Glomerular endothelial cell (primary cell): ENCODE data around the gene CXCR1. TPM values are rescaled to one million over a fixed set of nuclear protein-coding genes. Genes with fewer than 3 reads are reported as not detected.
"Not testable (repeated sequence)": the region's sequence is repeated elsewhere in the genome, so short reads cannot be mapped to it uniquely, and the experiment has no call there.

ENCODE experiments used
- DNase-seq: peaks from one replicate; pipeline ENCODE4 v3.0.0-alpha.2; 2011; ENCODE audit warnings: low read depth, low spot score; ENCODE audit errors: extremely low read depth
- total RNA-seq: library from RNA; depleted of rRNA; stranded (reverse); fragments of >200 nt; gene quantifications from 2 replicates; pipeline ENCODE4 v1.2.3, GENCODE V29; 2015

CXCR1 gene
- total RNA-seq, 1 donor from 2014 or later: not detected

GRCh38 chr2:218162814-218163213 lies 3.9 kb downstream of the CXCR1 start:
- DNase-seq: no peak

GRCh38 chr2:218161644-218162043 lies 5.1 kb downstream of the CXCR1 start:
- DNase-seq: no peak

- no peak for DNase-seq
These were observed 10.7 kb downstream of the CXCR1 start for GRCh38 chr2:218155953-218156479.

GRCh38 chr2:218152777-218153176 lies 14.0 kb downstream of the CXCR1 start:
- DNase-seq: no peak

- DNase-seq: no peak
These were observed 14.6 kb downstream of the CXCR1 start for GRCh38 chr2:218152172-218152571.

GRCh38 chr2:218149848-218150440 lies 16.8 kb downstream of the CXCR1 start:
- no peak for DNase-seq

GRCh38 chr2:218149098-218149497 lies 17.7 kb downstream of the CXCR1 start:
- DNase-seq: no peak

- no peak for DNase-seq
These were observed 20.7 kb downstream of the CXCR1 start for GRCh38 chr2:218146056-218146455.

- DNase-seq: no peak
These were observed 21.6 kb downstream of the CXCR1 start for GRCh38 chr2:218145124-218145523.

GRCh38 chr2:218138047-218138446 lies 28.7 kb downstream of the CXCR1 start:
- DNase-seq: no peak

GRCh38 chr2:218137514-218137913 lies 29.2 kb downstream of the CXCR1 start:
- no peak for DNase-seq

- no peak for DNase-seq
These were observed 35.9 kb downstream of the CXCR1 start for GRCh38 chr2:218130822-218131221.

- no peak for DNase-seq
These were observed 36.4 kb downstream of the CXCR1 start for GRCh38 chr2:218130377-218130776.

GRCh38 chr2:218129458-218130135 lies 37.2 kb downstream of the CXCR1 start:
- DNase-seq: no peak

- no peak for DNase-seq
These were observed 37.8 kb downstream of the CXCR1 start for GRCh38 chr2:218128781-218129457.

- DNase-seq: no peak
These were observed 38.8 kb downstream of the CXCR1 start for GRCh38 chr2:218127929-218128455.

GRCh38 chr2:218125626-218126080 lies 41.1 kb downstream of the CXCR1 start, which contains the start of gene CXCR2:
CXCR2 (plus strand) TSS chr2:218126028; CDS start chr2:218134802, 8,774 bp downstream.
- DNase-seq: no peak

- DNase-seq: no peak
These were observed 41.7 kb downstream of the CXCR1 start for GRCh38 chr2:218125095-218125494.

GRCh38 chr2:218123986-218124385 lies 42.8 kb downstream of the CXCR1 start:
- no peak for DNase-seq

GRCh38 chr2:218122286-218122685 lies 44.5 kb downstream of the CXCR1 start:
- not testable (repeated sequence) for DNase-seq

- DNase-seq: not testable (repeated sequence)
These were observed 45.0 kb downstream of the CXCR1 start for GRCh38 chr2:218121789-218122188.
